Left cardiac atrium (tissue), 4 donors: Measurements from ENCODE around the gene PIP5KL1. TPM values are rescaled to one million over a fixed set of nuclear protein-coding genes. Genes with fewer than 3 reads are reported as not detected.
"Not testable (repeated sequence)": the region's sequence is repeated elsewhere in the genome, so short reads cannot be mapped to it uniquely, and the experiment has no call there.

Experiments
- ATAC-seq, 2 donors: fragments of 200-7000 bp; cut with Tn5 transposase; one replicate each; pipeline ENCODE4 v1.9.1; 2020; ENCODE audit warnings: mild to moderate bottlenecking in 2 of 2, moderate library complexity in 2 of 2
- DNase-seq: peaks from one replicate; pipeline ENCODE4 v3.0.0-alpha.2; 2020
- intact Hi-C, 2 donors: fragments of 100-400 bp; cut with DNase I; formaldehyde crosslinking; loops; one replicate each; pipeline versions ENCODE4 v1.14.1 to v1.15.1; 2022 to 2023
- total RNA-seq, 2 donors: library from RNA; stranded (reverse); fragmentation: NEBNext Ultra II Directional; extraction: Animal tissue kit (Norgen Biotek cat#: 25700); gene quantifications; one replicate each; pipeline ENCODE4 v1.2.1, GENCODE V29; 2021
- donor health status: DM: no; HTN: yes; CAD: no.
- donor health status: DM: no; HTN: yes; CAD: no; lungs with severe emphysema.
- donor health status: DM: yes; HTN: yes; CAD: no.
- donor health status: Dilated cardiomyopathy.

The PIP5KL1 gene
- total RNA-seq, 2 donors from 2014 or later, result 0.50 to 0.99 TPM

DNA sequence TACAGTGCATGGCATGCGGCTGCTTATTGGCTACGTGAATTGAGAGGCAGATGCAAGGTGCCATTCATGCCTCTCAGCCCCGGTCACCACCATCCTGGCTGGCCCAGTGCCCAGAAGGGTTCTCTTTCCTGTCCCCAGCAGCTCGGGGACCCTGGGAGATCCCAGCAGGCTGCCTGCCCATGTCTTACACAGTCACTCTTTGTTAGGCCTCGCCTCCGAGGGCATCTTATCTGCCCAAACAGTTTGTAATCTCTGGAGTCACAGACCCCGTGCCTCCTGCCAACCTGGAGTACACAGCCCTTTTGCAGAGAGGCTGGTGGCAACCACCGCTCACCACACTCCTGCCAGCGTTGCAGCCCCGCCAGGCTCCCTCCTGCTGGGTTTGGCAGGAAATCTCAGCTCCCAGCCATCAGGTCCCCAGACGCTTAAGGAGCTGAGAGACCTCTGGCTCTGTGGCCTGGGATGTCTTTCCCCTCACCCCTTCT is 46.1 kb downstream of the PIP5KL1 start:
- DNase-seq (peak; percentile 65), ATAC-seq (peak; percentile 67 to 72)
- intact Hi-C loops, result no loop called here

DNA sequence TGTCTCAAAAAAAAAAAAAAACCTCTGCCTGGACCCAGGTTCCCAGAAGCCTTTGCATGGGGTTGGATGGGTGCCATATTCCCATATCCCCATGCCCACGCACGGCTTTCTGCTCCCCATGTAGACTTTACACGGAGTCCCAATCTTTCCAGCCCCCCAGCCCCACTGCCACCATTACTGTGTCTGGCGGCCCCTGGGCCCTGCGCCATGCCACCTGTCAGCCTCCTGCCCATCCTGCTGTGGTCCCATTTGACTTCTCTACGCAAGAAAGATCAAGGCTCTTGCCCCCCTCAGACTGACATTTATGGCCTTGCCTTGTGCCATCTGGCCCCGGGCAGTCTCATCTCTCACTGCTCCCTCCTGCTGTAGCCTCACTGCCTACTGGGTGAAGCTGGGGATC is 46.6 kb downstream of the PIP5KL1 start:
- no peak for ATAC-seq
- intact Hi-C loops, result no loop called here
- DNase-seq, result no peak

DNA sequence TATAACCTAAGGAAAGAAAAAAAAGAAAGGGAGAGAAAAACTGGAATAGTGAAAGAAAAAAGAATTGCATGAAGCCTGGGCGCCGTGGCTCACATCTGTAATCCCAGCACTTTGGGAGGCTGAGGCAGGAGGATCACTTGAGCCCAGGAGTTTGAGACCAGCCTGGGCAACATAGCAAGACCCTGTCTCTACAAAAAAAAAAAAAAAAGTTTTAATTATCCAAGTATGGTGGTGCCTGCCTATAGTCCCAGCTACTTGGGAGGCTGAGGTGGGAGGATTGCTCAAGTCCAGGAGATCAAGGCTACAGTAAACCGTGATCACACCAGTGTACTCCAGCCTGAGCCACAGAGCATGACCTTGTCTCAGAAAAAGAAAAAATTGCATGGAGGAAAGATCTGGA is 48.9 kb downstream of the PIP5KL1 start:
- DNase-seq, intact Hi-C loops, ATAC-seq: not testable (repeated sequence)

DNA sequence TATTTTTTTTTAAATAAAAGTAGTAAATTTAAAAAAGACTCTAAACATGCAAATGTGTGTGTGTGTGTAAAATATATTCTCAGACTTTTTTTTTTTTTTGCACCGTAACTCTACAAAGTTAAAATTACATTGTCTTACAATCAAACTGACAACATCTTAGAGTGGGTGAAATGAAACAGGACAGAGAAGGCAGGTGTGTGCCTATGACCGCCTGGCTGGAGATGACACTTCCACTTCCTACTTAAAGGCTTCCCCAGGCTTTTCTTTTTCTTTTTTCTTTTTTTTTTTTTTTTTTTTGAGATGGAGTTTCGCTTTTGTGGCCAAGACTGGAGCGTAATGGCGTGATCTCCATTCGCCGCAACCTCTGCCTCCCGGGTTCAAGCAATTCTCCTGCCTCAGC is 50.4 kb downstream of the PIP5KL1 start:
- intact Hi-C loops, result no loop called here
- DNase-seq, result no peak

DNA sequence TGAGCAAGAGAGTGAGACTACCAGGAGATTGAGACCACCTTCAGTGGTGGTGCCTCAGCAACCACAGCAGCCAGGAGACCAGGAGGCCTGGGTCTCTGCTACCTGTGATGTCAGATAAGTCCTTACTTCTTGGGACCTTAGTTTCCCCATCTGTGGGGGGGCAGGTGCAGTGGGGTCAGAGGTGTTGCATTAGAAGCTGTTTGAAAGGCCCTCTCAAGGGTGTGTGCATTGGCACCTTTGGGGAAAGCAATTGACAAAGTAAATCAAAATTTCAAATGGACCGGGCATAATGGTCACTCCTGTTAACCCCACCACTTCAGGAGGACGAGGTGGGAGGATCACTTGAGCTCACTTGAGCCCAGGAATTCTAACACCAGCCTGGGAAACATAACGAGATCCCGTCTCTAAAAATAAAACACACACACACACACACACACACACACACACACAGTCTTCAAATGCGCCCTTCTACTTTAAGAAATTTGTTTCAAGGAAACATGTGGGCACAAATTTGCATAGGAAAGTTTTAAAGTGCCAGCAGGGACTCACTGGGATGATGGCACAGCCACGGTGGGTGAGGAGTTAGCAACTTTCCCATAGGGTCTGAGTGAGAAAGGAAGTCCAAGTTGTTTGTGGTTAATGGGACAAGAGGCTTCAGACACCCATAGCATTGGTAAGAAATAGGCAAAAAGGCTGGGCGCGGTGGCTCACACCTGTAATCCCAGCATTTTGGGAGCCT is 51.8 kb downstream of the PIP5KL1 start:
- intact Hi-C loops, result loop anchor here (5.0 to 10.0 kb wide), 2 partner anchors 38 to 74 kb away; partner anchors contain the start of genes FPGS (in 1 of the 2) and ST6GALNAC4 (in 1 of the 2)
- ATAC-seq, result no peak
- no peak for DNase-seq

More for the DNA sequence above, 50.4 kb downstream of the PIP5KL1 start:
- ATAC-seq, result no peak

- DNase-seq (no peak), ATAC-seq (peak in 1 of 2 donors; percentile 0)
- intact Hi-C loops, result loop anchor here (5.0 to 10.0 kb wide), 2 partner anchors 39 to 73 kb away; partner anchors contain the start of genes FPGS (in 1 of the 2) and ST6GALNAC4 (in 1 of the 2)
Observed at GRCh38 chr9:127878001-127878651, 52.5 kb downstream of the PIP5KL1 start.

DNA sequence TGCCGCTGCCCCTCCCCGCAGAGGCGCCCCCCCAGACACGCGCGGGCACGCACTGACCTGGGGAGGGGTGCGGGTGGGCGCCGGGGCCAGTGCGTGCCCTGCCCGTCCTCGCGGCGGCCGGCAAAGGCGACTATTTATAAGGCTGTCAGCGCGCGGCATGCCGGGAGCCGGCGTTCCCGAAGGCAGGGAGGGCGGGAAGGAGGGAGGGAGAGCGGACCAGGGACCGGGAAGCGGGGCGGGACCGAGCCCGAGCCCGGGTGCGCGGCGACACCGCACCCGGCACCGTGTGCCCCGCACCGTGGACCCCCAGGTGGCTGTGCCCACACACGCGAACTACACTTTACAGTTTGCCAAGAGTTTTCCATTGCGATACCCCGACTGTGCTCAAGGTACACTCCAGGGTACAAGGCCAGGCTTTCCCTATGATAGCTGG is 53.0 kb downstream of the PIP5KL1 start, which contains the start of gene AK1:
Gene AK1, minus strand, starts transcription at position 110 of the 433 bp plus-strand sequence. CDS start 3,058 bp downstream, outside the sequence.
- peak; percentile 81 to 83 for ATAC-seq
- intact Hi-C loops, result loop anchor here (5.0 to 10.0 kb wide), 2 partner anchors 40 to 73 kb away; partner anchors contain the start of genes FPGS (in 1 of the 2) and ST6GALNAC4 (in 1 of the 2)
- peak; percentile 88 for DNase-seq

DNA sequence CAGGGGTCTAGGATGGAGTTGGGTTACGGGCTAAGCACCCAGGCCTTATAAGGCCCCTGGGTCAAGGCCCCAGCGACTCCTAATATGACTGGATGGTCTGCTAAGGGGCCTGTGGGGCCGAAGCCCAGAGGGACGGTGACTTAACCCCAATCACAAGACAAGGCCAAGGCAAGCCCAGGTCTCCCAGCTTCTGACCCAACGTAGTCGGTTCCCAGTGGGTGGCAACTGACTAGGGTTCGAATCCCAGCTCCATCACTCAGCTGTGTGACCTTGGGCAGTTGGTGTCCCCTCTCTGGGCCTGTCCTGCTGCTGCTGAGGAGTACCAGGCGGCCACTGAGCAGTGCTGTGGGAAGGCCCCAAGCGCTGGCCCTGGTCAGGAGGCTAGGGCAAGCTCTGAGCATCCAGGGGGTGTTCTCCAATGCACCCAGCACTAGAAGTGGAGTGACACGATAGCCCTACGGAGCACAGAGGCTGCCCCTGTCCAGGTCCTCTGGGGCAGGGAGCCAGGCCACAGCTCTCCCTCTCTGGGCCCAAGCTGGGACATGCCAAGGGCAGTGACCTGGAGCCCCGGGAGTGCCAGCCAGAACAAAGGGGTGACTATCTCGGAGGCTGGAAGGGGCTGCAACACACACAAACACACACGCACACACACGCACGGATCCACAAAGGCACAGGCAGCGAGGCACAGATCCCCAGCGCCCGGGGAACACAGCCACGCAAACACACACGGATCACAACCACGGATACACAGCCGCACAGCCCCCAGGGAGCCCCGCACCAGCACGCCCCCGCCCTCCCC is 53.6 kb downstream of the PIP5KL1 start:
- DNase-seq, result no peak
- intact Hi-C loops, result loop anchor here (5.0 to 10.0 kb wide), 2 partner anchors 40 to 72 kb away; partner anchors contain the start of genes FPGS (in 1 of the 2) and ST6GALNAC4 (in 1 of the 2)
- ATAC-seq, result peak; percentile 27 to 29

DNA sequence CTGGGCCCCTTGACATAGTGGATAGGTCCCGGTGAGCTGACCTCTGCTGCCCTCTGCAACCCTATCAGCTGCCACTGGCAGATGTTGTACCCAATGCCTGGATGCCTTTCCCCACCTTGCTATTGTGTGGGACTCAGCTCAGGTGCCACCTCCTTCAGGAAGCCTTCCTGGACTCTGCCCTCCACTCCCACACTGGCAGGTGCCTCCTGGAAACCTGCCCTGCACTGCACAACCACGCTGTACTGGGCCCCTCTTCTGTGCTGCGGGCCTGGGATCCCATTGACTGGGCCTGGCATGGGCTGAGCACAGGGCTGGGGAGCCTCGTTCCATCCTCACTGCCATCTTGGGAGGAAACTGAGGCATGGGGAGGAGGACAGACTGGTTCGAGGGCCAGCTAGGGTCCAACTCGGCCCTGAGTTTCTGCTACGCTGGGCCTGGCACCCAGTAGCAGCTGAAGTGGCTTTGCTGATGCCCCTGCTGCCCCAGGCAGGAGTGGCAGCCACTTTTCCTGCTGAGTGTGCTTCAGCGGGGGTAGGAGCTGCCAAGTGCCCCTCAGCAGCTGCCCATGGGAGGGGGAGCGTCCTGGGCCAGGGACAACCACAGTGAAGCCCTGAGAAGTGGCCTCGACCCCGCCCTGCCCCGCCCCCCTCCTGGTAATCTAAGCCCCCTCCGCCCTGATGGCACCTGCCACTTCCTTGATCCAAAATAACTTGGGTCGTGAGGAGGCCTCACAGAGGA is 54.4 kb downstream of the PIP5KL1 start:
- intact Hi-C loops, result loop anchor here (5.0 to 10.0 kb wide), 2 partner anchors 41 to 71 kb away; partner anchors contain the start of genes FPGS (in 1 of the 2) and ST6GALNAC4 (in 1 of the 2)
- no peak for ATAC-seq
- DNase-seq, result no peak

DNA sequence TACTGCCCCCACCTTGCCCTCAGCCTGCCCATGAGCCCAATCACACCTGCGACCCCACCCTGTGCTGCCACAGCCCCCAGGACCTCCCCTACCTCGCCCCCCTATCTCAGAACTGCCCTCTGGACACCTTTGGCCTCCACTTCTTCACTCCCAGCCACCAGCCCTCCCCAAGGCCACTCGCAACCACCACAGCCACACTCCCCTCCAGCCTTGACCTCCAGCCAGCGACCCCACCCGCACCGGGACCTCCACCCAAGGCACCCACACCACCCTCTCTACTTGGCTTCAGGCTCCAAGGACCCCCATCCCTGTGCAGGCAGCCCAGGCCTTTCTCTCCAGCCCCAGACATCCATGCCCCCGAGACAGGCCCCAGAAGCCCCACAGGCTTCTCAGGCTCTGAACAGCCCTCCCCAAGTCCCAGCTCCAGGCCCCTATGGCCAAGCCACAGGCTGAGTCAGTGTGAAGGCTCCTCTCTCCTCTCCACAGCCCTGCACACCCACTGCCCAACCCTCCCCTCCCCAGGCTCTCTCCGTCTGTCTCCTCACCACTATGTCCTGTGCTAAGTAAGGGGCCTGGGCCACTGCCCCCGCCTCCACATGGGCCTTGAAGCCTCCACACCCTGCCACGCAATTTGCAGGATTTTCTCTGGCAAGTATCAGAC is 55.1 kb downstream of the PIP5KL1 start:
- ATAC-seq (peak in 1 of 2 donors; percentile 9), DNase-seq (no peak)
- intact Hi-C loops, result loop anchor here (5.0 to 10.0 kb wide), 2 partner anchors 42 to 71 kb away; partner anchors contain the start of genes FPGS (in 1 of the 2) and ST6GALNAC4 (in 1 of the 2)

DNA sequence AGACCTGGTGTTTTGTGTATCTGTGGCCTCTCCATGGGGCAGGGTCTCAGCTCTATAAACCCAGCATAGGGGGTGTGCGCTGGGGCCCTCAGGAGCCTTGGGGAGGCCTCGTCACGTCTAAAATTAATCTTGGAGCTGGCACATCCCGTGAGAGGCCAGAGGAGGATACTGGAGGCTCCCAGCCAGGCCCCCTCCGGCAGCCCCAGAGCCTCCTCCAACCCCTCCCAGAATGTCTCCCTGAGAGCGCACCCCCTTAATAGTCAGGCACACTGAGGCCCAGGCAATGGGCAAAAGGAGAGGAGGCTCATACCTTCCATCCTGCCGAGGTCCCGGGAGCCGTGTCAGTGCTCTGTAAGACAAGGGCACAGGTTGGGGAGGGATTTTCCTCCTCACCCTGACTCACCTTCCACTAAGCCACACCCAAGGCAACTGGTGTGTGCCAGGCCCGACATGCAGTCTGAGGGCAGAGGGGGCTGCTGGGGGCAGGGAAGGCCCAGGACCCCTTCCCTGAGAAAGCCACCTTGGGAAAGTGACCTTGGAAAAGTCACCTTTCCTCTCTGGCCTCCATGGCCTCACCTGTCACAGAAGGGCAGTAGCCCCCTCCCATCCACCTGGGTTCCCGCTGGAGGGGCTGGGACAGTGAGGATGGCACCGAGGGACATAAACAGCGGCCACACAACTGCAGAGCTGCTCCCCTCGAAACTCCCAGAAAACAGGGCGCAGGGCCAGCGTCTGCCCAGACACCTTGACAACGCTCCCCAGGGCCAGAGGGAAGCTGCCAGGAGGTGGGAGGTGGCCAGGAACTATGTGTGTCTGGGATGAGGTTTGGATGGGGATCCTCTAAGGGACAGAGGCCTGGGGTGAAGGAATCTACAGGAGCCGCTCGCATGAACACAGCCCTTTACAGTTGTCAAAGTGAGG is 56.0 kb downstream of the PIP5KL1 start:
- no peak for DNase-seq
- intact Hi-C loops, result loop anchor here (5.0 to 10.0 kb wide), 4 partner anchors 43 to 137 kb away; partner anchors contain the start of genes CDK9 (in 1 of the 2), FPGS (in 1 of the 2), ST6GALNAC4 (in 1 of the 2) and TOR2A (in 1 of the 2)

DNA sequence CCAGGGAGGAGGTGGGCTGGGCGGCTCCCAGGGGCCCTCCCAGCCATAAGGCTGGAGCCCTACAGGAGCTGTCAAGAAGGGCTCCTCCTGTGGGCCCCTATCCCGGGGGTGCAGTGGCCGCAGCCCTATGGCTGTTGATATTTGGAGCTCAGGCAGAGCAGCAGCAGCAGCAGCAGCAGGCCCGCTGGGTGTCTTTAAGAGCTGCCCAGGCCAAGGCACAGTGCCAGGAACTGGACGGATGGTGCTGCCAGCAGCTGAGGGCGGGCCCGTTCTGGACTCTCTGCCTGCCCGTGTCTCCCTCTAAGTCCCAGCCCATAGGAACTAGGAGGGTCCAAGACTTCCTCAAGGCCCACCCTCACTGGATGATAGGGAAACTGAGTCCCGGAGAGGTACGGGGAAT is 56.7 kb downstream of the PIP5KL1 start:
- ATAC-seq (peak; percentile 58 to 61), DNase-seq (peak; percentile 89)
- intact Hi-C loops, result loop anchor here (5.0 to 10.0 kb wide), 3 partner anchors 69 to 137 kb away; partner anchors contain the start of genes CDK9 (in 1 of the 2), FPGS (in 1 of the 2) and TOR2A (in 1 of the 2)

More for the DNA sequence above, 56.0 kb downstream of the PIP5KL1 start:
- ATAC-seq, result peak; percentile 8 to 28

GRCh38 chr9:127873223-127873691 is 57.3 kb downstream of the PIP5KL1 start:
- intact Hi-C loops, result loop anchor here (5.0 to 10.0 kb wide), 3 partner anchors 68 to 136 kb away; partner anchors contain the start of genes CDK9 (in 1 of the 2), FPGS (in 1 of the 2) and TOR2A (in 1 of the 2)
- ATAC-seq (no peak), DNase-seq (no peak)

- DNase-seq (no peak), ATAC-seq (no peak)
- intact Hi-C loops, result loop anchor here (5.0 to 10.0 kb wide), 3 partner anchors 68 to 135 kb away; partner anchors contain the start of genes CDK9 (in 1 of the 2), FPGS (in 1 of the 2) and TOR2A (in 1 of the 2)
Observed at GRCh38 chr9:127872369-127873222, 58.0 kb downstream of the PIP5KL1 start.
